GM12878 (cell line): ENCODE measurements around the gene SGMS1. TPM values are rescaled to one million over a fixed set of nuclear protein-coding genes. Genes with fewer than 3 reads are reported as not detected.

ENCODE experiments used
- ATAC-seq: fragments of 200-7000 bp; cut with Tn5 transposase; 3 replicates; pipeline ENCODE4 v1.9.1; 2020; ENCODE audit warnings: mild to moderate bottlenecking, moderate library complexity
- BruUV-seq: library from RNA; stranded (reverse); fragments of 400-500 nt; replicated peaks from 2 replicates; lab custom pipeline; 2021; lab: Mats Ljungman, UMichigan
- CTCF ChIA-PET: fragments of 300-600 bp; sonication (Branson Sonifier 250); formaldehyde crosslinking; extraction: SDS; loops from one replicate; lab custom pipeline; 2021; ENCODE audit warnings: inconsistent platforms; lab: Yijun Ruan, JAX
- POLR2A ChIA-PET: fragments of 350-600 bp; formaldehyde crosslinking; extraction: SDS; loops from one replicate; lab custom pipeline; 2021; ENCODE audit warnings: inconsistent platforms; lab: Charles Lee
- RAD21 ChIA-PET: fragments of 300-600 bp; sonication (Branson Sonifier 250); formaldehyde crosslinking; loops from one replicate; lab custom pipeline; 2023; ENCODE audit warnings: antibody characterized with exemption; ENCODE audit not compliant: unreplicated experiment; lab: Charles Lee
- SMC1A ChIA-PET: fragments of 300-600 bp; sonication (Branson Sonifier 250); formaldehyde crosslinking; loops from one replicate; lab custom pipeline; 2023; ENCODE audit not compliant: unreplicated experiment, uncharacterized antibody; lab: Charles Lee
- DNase-seq: peaks from one replicate; pipeline ENCODE4 v3.0.0-alpha.2; 2011; ENCODE audit warnings: low read depth, low spot score
- FAIRE-seq: peaks from 3 replicates; lab custom pipeline; 2011; peaks lifted over from hg19 to GRCh38; lab: Jason Lieb, UNC
- H2AFZ ChIP-seq: 2 replicates; pipeline ENCODE4 v1.6.0; 2011; ENCODE audit warnings: low read depth, low read length, control low read depth; ENCODE audit not compliant: control insufficient read depth
- H3K27ac ChIP-seq: 2 replicates; pipeline ENCODE4 v1.5.1; 2011; ENCODE audit warnings: control low read depth; ENCODE audit not compliant: control insufficient read depth, insufficient read depth
- H3K27me3 ChIP-seq, 2 experiments: replicated peaks in 1 of 2; 2 replicates each; pipeline versions ENCODE4 v1.6.0 to v1.6.1; 2011; ENCODE audit warnings: low read length in 1 of 2; ENCODE audit not compliant: control insufficient read depth in 2 of 2, insufficient read depth in 2 of 2
- H3K36me3 ChIP-seq, 2 experiments: 2 replicates each; pipeline ENCODE4 v1.5.1; 2011; ENCODE audit warnings: low read length in 1 of 2; ENCODE audit not compliant: control insufficient read depth in 2 of 2, insufficient read depth in 2 of 2
- H3K4me1 ChIP-seq: 2 replicates; pipeline ENCODE4 v1.6.1; 2011; ENCODE audit warnings: mild to moderate bottlenecking, low read length, moderate library complexity, mixed read lengths; ENCODE audit not compliant: control insufficient read depth, insufficient read depth
- H3K4me2 ChIP-seq: 2 replicates; pipeline ENCODE4 v1.6.0; 2011; ENCODE audit warnings: control low read depth; ENCODE audit not compliant: control insufficient read depth, insufficient read depth
- H3K4me3 ChIP-seq: fragments of 200-600 bp; sonication (generic); 2 replicates; pipeline ENCODE4 v1.5.1; 2016
- H3K79me2 ChIP-seq: 2 replicates; pipeline ENCODE4 v1.6.0; 2011; ENCODE audit warnings: low read length; ENCODE audit not compliant: control insufficient read depth, insufficient read depth
- H3K9ac ChIP-seq: 2 replicates; pipeline ENCODE4 v1.8.0; 2011; ENCODE audit warnings: low read length, control low read depth, mixed read lengths; ENCODE audit not compliant: control insufficient read depth, insufficient read depth
- H3K9me3 ChIP-seq: replicated peaks from 3 replicates; pipeline ENCODE4 v1.5.1; 2011; ENCODE audit warnings: mild to moderate bottlenecking, low read length; ENCODE audit not compliant: control insufficient read depth, insufficient read depth
- H4K20me1 ChIP-seq: 2 replicates; pipeline ENCODE4 v1.6.0; 2011; ENCODE audit not compliant: control insufficient read depth, insufficient read depth
- BCL11A ChIP-seq: IDR thresholded peaks from 2 replicates; pipeline ENCODE4 v1.6.1; 2011; ENCODE audit warnings: low read depth, low read length
- HDAC2 ChIP-seq: fragments of 200-600 bp; sonication (generic); IDR thresholded peaks from 2 replicates; pipeline ENCODE4 v1.6.1; 2017
- MYC ChIP-seq: IDR thresholded peaks from 2 replicates; pipeline ENCODE4 v1.6.1; 2011; ENCODE audit warnings: mild to moderate bottlenecking, low read length, moderate library complexity, inconsistent platforms; ENCODE audit not compliant: insufficient read depth, insufficient replicate concordance, insufficient read length, severe bottlenecking
- POLR2AphosphoS2 ChIP-seq: IDR thresholded peaks from 2 replicates; pipeline ENCODE4 v1.6.1; 2011; ENCODE audit warnings: low read depth, mild to moderate bottlenecking, low read length, improper control_type of control experiment, moderate library complexity
- RAD21 ChIP-seq: IDR thresholded peaks from 2 replicates; pipeline ENCODE4 v1.6.1; 2011; ENCODE audit warnings: mild to moderate bottlenecking, low read depth, low read length, moderate library complexity; ENCODE audit not compliant: insufficient read depth
- SMC3 ChIP-seq: IDR thresholded peaks from 2 replicates; pipeline ENCODE4 v1.6.1; 2011; ENCODE audit warnings: low read length, improper control_type of control experiment, borderline replicate concordance
- SREBF2 ChIP-seq: IDR thresholded peaks from 2 replicates; pipeline ENCODE4 v1.6.1; 2012; ENCODE audit warnings: mild to moderate bottlenecking, low read length
- SUZ12 ChIP-seq: fragments of 200-600 bp; sonication (generic); IDR thresholded peaks from one replicate; pipeline ENCODE4 v1.6.1; 2018; ENCODE audit warnings: antibody characterized with exemption, mild to moderate bottlenecking; ENCODE audit not compliant: unreplicated experiment
- WRNIP1 ChIP-seq: IDR thresholded peaks from 2 replicates; pipeline ENCODE4 v1.6.1; 2011; ENCODE audit warnings: low read depth, low read length, improper control_type of control experiment, borderline replicate concordance
- ZNF24 ChIP-seq: fragments of 450-650 bp; IDR thresholded peaks from 2 replicates; pipeline ENCODE4 v1.6.1; 2017; ENCODE audit warnings: antibody characterized with exemption, mild to moderate bottlenecking
- WGBS: methylation state at CpG from one replicate; pipeline ENCODE4 v1.1.6; 2016; ENCODE audit warnings: low lambda C conversion rate; ENCODE audit not compliant: insufficient replicate concordance, insufficient coverage; ENCODE audit errors: missing lambda C conversion rate; 5-methylcytosine and 5-hydroxymethylcytosine counted together
- in situ Hi-C: fragments of 300-500 bp; cut with MboI; formaldehyde crosslinking; loops from 9 replicates; pipeline ENCODE4 v1.14.3; 2018; ENCODE audit warnings: mixed read lengths
- intact Hi-C: fragments of 100-400 bp; cut with micrococcal nuclease; formaldehyde crosslinking; loops from one replicate; pipeline ENCODE4 v1.14.2; 2022; ENCODE audit not compliant: unreplicated experiment
- polyA plus RNA-seq, 11 experiments: library from polyadenylated mRNA; depleted of rRNA in 4 of 11; unstranded in 6 of 11; stranded (reverse) in 5 of 11; fragments of >200 nt; fragmentation: Nextera tagmentation in 4 of 11; fragmentation: Illumina TruSeq in 1 of 11; extraction: Ambion mirVana in 4 of 11; extraction: Trizol in 1 of 11; gene quantifications; 1 replicate in 1 of 11; 2 replicates in 10 of 11; pipeline versions ENCODE4 v1.2.1 to v1.2.3, GENCODE V29; 2011 to 2016; ENCODE audit warnings: inconsistent platforms in 2 of 11, missing spikeins in 2 of 11, low read depth in 1 of 11
- total RNA-seq, 4 experiments: library from RNA; depleted of rRNA in 3 of 4; stranded (reverse); fragments of >200 nt in 3 of 4; fragmentation: Illumina TruSeq in 1 of 4; extraction: Trizol in 1 of 4; gene quantifications; 2 replicates each; pipeline versions ENCODE4 v1.2.1 to v1.2.3, GENCODE V29; 2013 to 2021
- TF ChIP-seq, protein P1 (sequence below): fragments of 450-650 bp; formaldehyde crosslinking; IDR thresholded peaks from 2 replicates; pipeline ENCODE4 v1.4.0; 2022; ENCODE audit warnings: mild to moderate bottlenecking, moderate library complexity
- TF ChIP-seq, protein P2 (sequence below): fragments of 150-350 bp; IDR thresholded peaks from 2 replicates; pipeline ENCODE4 v1.6.1; 2014; ENCODE audit warnings: mild to moderate bottlenecking, low read depth, low read length
- TF ChIP-seq, protein P3 (sequence below), 3 experiments: IDR thresholded peaks in 2 of 3; conservative IDR thresholded peaks in 1 of 3; 2 replicates each; pipeline ENCODE4 v1.5.1; 2011; ENCODE audit warnings: low read depth in 3 of 3, low read length in 3 of 3, mild to moderate bottlenecking in 3 of 3, control low read depth in 2 of 3, moderate library complexity in 2 of 3, inconsistent platforms in 1 of 3, mixed read lengths in 1 of 3; ENCODE audit not compliant: control insufficient read depth in 2 of 3, insufficient read depth in 1 of 3; ENCODE audit errors: extremely low read depth in 1 of 3

The SGMS1 gene
- total and polyA plus RNA-seq, 10 of the 15 experiments (the other 5 are each of a cell fraction or from before 2014, with no cell fraction given): 1.4 to 14.5 (median 4.9) TPM

DNA sequence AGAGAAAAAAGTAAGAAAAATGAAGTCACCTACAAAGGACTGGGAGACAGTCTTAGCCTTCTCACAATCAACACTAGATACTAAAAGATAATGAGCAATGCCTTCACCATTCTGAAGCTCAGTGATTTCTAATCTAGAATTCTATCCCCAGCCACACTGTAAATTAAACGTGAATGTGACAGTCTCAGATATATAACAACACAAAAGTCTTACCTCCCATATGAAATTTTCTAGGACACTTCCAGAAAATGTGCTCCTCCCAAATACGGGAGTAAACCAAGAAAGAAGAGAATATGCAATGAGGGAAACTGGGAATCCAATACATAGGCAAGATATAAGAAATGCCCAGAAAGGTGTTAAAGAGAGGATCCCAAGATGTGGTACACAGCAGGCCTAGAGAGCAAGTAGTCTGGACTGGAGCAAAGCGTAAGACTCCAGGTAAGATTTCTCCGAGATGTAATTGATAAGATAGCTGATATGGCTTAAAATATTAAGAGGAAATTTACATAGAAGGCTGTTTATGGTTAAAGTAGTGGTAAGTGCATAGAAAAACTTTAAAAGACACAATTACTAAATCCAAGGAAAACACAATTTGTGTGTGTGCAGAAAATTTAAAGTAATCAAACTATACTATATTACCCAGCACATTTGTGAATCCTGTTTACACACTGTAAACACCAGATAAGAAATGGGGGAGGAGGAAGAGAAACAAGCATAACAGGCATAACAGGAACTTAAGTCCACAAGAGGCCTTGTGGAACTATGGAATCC is 44.1 kb downstream of the SGMS1 start:
- POLR2A ChIA-PET: no interaction called here
- CTCF ChIA-PET: interaction anchor here (1.6 kb wide), 1 partner anchor 24 kb away, joined by 4 read pairs; no protein-coding TSS in a partner anchor
- intact Hi-C loops (no loop called here), in situ Hi-C loops (no loop called here)
- H3K4me3 ChIP-seq: no peak overlapping the region
- H2AFZ ChIP-seq: no peak overlapping the region
- 81% methylated on average over 4 of the region's 4 CpGs for WGBS
- no peak for TF ChIP-seq SMC3
- TF ChIP-seq MYC: no peak
- no peak for TF ChIP-seq POLR2AphosphoS2
- TF ChIP-seq, protein P1, sequence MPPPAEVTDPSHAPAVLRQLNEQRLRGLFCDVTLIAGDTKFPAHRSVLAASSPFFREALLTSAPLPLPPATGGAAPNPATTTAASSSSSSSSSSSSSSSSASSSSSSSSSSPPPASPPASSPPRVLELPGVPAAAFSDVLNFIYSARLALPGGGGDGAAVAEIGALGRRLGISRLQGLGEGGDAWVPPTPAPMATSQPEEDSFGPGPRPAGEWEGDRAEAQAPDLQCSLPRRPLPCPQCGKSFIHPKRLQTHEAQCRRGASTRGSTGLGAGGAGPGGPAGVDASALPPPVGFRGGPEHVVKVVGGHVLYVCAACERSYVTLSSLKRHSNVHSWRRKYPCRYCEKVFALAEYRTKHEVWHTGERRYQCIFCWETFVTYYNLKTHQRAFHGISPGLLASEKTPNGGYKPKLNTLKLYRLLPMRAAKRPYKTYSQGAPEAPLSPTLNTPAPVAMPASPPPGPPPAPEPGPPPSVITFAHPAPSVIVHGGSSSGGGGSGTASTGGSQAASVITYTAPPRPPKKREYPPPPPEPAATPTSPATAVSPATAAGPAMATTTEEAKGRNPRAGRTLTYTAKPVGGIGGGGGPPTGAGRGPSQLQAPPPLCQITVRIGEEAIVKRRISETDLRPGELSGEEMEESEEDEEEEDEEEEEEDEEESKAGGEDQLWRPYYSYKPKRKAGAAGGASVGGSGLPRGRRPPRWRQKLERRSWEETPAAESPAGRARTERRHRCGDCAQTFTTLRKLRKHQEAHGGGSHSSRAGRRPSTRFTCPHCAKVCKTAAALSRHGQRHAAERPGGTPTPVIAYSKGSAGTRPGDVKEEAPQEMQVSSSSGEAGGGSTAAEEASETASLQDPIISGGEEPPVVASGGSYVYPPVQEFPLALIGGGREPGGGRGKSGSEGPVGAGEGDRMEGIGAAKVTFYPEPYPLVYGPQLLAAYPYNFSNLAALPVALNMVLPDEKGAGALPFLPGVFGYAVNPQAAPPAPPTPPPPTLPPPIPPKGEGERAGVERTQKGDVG: no peak
- TF ChIP-seq ZNF24: no peak
- TF ChIP-seq, protein P2, sequence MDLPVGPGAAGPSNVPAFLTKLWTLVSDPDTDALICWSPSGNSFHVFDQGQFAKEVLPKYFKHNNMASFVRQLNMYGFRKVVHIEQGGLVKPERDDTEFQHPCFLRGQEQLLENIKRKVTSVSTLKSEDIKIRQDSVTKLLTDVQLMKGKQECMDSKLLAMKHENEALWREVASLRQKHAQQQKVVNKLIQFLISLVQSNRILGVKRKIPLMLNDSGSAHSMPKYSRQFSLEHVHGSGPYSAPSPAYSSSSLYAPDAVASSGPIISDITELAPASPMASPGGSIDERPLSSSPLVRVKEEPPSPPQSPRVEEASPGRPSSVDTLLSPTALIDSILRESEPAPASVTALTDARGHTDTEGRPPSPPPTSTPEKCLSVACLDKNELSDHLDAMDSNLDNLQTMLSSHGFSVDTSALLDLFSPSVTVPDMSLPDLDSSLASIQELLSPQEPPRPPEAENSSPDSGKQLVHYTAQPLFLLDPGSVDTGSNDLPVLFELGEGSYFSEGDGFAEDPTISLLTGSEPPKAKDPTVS: no peak
- TF ChIP-seq WRNIP1: no peak
- TF ChIP-seq HDAC2: no peak
- TF ChIP-seq, protein P3, sequence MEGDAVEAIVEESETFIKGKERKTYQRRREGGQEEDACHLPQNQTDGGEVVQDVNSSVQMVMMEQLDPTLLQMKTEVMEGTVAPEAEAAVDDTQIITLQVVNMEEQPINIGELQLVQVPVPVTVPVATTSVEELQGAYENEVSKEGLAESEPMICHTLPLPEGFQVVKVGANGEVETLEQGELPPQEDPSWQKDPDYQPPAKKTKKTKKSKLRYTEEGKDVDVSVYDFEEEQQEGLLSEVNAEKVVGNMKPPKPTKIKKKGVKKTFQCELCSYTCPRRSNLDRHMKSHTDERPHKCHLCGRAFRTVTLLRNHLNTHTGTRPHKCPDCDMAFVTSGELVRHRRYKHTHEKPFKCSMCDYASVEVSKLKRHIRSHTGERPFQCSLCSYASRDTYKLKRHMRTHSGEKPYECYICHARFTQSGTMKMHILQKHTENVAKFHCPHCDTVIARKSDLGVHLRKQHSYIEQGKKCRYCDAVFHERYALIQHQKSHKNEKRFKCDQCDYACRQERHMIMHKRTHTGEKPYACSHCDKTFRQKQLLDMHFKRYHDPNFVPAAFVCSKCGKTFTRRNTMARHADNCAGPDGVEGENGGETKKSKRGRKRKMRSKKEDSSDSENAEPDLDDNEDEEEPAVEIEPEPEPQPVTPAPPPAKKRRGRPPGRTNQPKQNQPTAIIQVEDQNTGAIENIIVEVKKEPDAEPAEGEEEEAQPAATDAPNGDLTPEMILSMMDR (IDR thresholded peaks at IDR 0.05 in 2 of 3, conservative IDR thresholded peaks at IDR 0.05 in 1 of 3; ENCODE audit: control insufficient read depth in 2 of 3, extremely low read depth in 1 of 3, insufficient read depth in 1 of 3, low read depth in 3 of 3, low read length in 3 of 3): no peak
- no peak for TF ChIP-seq RAD21
- no peak for TF ChIP-seq SREBF2
- no peak for TF ChIP-seq SUZ12
- TF ChIP-seq BCL11A: no peak
- FAIRE-seq (no peak), ATAC-seq (no peak), DNase-seq (no peak)
- no peaks in the 10 kb centered on the region for H4K20me1 ChIP-seq
- H3K79me2 ChIP-seq: no peaks in the 10 kb centered on the region
- H3K9ac ChIP-seq: no peak overlapping the region
- no peaks in the 10 kb centered on the region; the same call in 2 of the 3 replicates for H3K9me3 ChIP-seq
- RAD21 ChIA-PET: no interaction called here
- H3K27me3 ChIP-seq: no peaks in the 10 kb centered on the region
- no peak overlapping the region for H3K4me2 ChIP-seq
- H3K36me3 ChIP-seq: no peaks in the 10 kb centered on the region
- no TSS peak for BruUV-seq
- SMC1A ChIA-PET: interaction anchor here (0.8 to 3.4 kb wide), 5 partner anchors 10 to 147 kb away, joined by 3 to 19 read pairs (median 3); no protein-coding TSS in a partner anchor
- H3K4me1 ChIP-seq: no peaks in the 10 kb centered on the region
- no peak overlapping the region for H3K27ac ChIP-seq
